ENCODE data around the gene HLA-DMA. TPM values are rescaled to one million over a fixed set of nuclear protein-coding genes. Genes with fewer than 3 reads are reported as not detected.
A peak's percentile ranks its signal among the peaks of the same experiment; 100 is the strongest.

The HLA-DMA gene
- total RNA-seq, 1 donor from 2014 or later, result 5.2 TPM

- DNase-seq (ENCODE audit: low read depth), result peak; percentile 66
- H3K27ac Mint-ChIP-seq (ENCODE audit: unreplicated experiment), result peak overlapping the region; percentile 72
- peaks cover 5% of the 10 kb centered on the region for H3K27me3 Mint-ChIP-seq (ENCODE audit: low read depth, unreplicated experiment)
- Histone ChIP-seq H3K9ac (ENCODE audit: low read length) (no peak overlapping the region), H2AFZ (ENCODE audit: low read depth, low read length) (no peak overlapping the region), H3K4me3 (ENCODE audit: insufficient read depth, low read depth, low read length) (no peak overlapping the region), H3K4me2 (ENCODE audit: low read length) (peak overlapping the region; percentile 6), H3K27ac (ENCODE audit: low read depth, low read length) (no peak overlapping the region), H4K20me1 (ENCODE audit: insufficient read depth, low read length) (no peaks in the 10 kb centered on the region), H3K27me3 (ENCODE audit: insufficient read depth, low read length) (no peaks in the 10 kb centered on the region), H3K4me1 (ENCODE audit: insufficient read depth, low read length) (no peaks in the 10 kb centered on the region), H3K36me3 (ENCODE audit: insufficient read depth, low read length) (no peaks in the 10 kb centered on the region), H3K79me2 (ENCODE audit: insufficient read depth, low read length) (no peaks in the 10 kb centered on the region), H3K9me3 (ENCODE audit: insufficient read depth, low read depth, low read length) (no peaks in the 10 kb centered on the region)
- no peaks in the 10 kb centered on the region for H3K36me3 Mint-ChIP-seq (ENCODE audit: low read depth, unreplicated experiment)
- peaks cover 7% of the 10 kb centered on the region for H3K4me1 Mint-ChIP-seq (ENCODE audit: low read depth, unreplicated experiment)
- no peak overlapping the region for H3K4me3 Mint-ChIP-seq (ENCODE audit: unreplicated experiment)
- H3K9me3 Mint-ChIP-seq (ENCODE audit: unreplicated experiment), result no peaks in the 10 kb centered on the region
- FAIRE-seq, result peak; percentile 23
- no peak for TF ChIP-seq CTCF (IDR thresholded peaks at IDR 0.05; ENCODE audit: insufficient read depth, low read depth, low read length)
- no peak for TF ChIP-seq EZH2 (IDR thresholded peaks at IDR 0.05; ENCODE audit: insufficient read depth, low read length)
These were observed 46.4 kb downstream of the HLA-DMA start for GRCh38 chr6:32906539-32906938.

GRCh38 chr6:32905078-32905477 lies 47.8 kb downstream of the HLA-DMA start:
- H3K79me2 ChIP-seq (ENCODE audit: insufficient read depth, low read length), result no peaks in the 10 kb centered on the region
- no peak overlapping the region for H2AFZ ChIP-seq (ENCODE audit: low read depth, low read length)

More at GRCh38 chr6:32905078-32905477, 47.8 kb downstream of the HLA-DMA start:
- Histone ChIP-seq H3K9me3 (ENCODE audit: insufficient read depth, low read depth, low read length) (no peaks in the 10 kb centered on the region), H3K27ac (ENCODE audit: low read depth, low read length) (no peak overlapping the region), H3K36me3 (ENCODE audit: insufficient read depth, low read length) (no peaks in the 10 kb centered on the region), H4K20me1 (ENCODE audit: insufficient read depth, low read length) (no peaks in the 10 kb centered on the region), H3K9ac (ENCODE audit: low read length) (no peak overlapping the region), H3K4me2 (ENCODE audit: low read length) (no peak overlapping the region), H3K4me1 (ENCODE audit: insufficient read depth, low read length) (no peaks in the 10 kb centered on the region), H3K4me3 (ENCODE audit: insufficient read depth, low read depth, low read length) (no peak overlapping the region), H3K27me3 (ENCODE audit: insufficient read depth, low read length) (no peaks in the 10 kb centered on the region)
- TF ChIP-seq CTCF (IDR thresholded peaks at IDR 0.05; ENCODE audit: insufficient read depth, low read depth, low read length), result no peak
- TF ChIP-seq EZH2 (IDR thresholded peaks at IDR 0.05; ENCODE audit: insufficient read depth, low read length), result no peak
- H3K27ac Mint-ChIP-seq (ENCODE audit: unreplicated experiment), result peak overlapping the region; percentile 2
- DNase-seq (ENCODE audit: low read depth) (no peak), FAIRE-seq (no peak)
- H3K4me3 Mint-ChIP-seq (ENCODE audit: unreplicated experiment), result no peak overlapping the region
- peaks cover 2% of the 10 kb centered on the region for H3K36me3 Mint-ChIP-seq (ENCODE audit: low read depth, unreplicated experiment)
- H3K4me1 Mint-ChIP-seq (ENCODE audit: low read depth, unreplicated experiment), result peaks cover 7% of the 10 kb centered on the region
- H3K9me3 Mint-ChIP-seq (ENCODE audit: unreplicated experiment), result no peaks in the 10 kb centered on the region
- no peaks in the 10 kb centered on the region for H3K27me3 Mint-ChIP-seq (ENCODE audit: low read depth, unreplicated experiment)

Measured in astrocyte (in vitro differentiated cells and primary cell).